Skeletal muscle satellite cell (primary cell): ENCODE measurements around the gene TIFAB.

Source experiments
- H3K27me3 ChIP-seq: 2 replicates; pipeline ENCODE4 v1.7.0; 2013; ENCODE audit warnings: low read length; ENCODE audit not compliant: control insufficient read depth, insufficient read depth
- H3K36me3 ChIP-seq: 2 replicates; pipeline ENCODE4 v1.7.0; 2013; ENCODE audit warnings: mild to moderate bottlenecking, control low read depth, low read length; ENCODE audit not compliant: insufficient read depth
- H3K4me1 ChIP-seq: 2 replicates; pipeline ENCODE4 v1.7.0; 2013; ENCODE audit warnings: low read length; ENCODE audit not compliant: control insufficient read depth, insufficient read depth
- H3K4me2 ChIP-seq: 2 replicates; pipeline ENCODE4 v1.7.0; 2013; ENCODE audit warnings: mild to moderate bottlenecking, low read length
- H3K4me3 ChIP-seq: 2 replicates; pipeline ENCODE4 v1.7.0; 2013; ENCODE audit warnings: low read length
- H3K9ac ChIP-seq: 2 replicates; pipeline ENCODE4 v1.7.0; 2013; ENCODE audit warnings: mild to moderate bottlenecking, low read depth, low read length, moderate library complexity
- H3K9me3 ChIP-seq: replicated peaks from 2 replicates; pipeline ENCODE4 v1.7.0; 2013; ENCODE audit warnings: mild to moderate bottlenecking, control low read depth, low read length

Gene TIFAB

DNA sequence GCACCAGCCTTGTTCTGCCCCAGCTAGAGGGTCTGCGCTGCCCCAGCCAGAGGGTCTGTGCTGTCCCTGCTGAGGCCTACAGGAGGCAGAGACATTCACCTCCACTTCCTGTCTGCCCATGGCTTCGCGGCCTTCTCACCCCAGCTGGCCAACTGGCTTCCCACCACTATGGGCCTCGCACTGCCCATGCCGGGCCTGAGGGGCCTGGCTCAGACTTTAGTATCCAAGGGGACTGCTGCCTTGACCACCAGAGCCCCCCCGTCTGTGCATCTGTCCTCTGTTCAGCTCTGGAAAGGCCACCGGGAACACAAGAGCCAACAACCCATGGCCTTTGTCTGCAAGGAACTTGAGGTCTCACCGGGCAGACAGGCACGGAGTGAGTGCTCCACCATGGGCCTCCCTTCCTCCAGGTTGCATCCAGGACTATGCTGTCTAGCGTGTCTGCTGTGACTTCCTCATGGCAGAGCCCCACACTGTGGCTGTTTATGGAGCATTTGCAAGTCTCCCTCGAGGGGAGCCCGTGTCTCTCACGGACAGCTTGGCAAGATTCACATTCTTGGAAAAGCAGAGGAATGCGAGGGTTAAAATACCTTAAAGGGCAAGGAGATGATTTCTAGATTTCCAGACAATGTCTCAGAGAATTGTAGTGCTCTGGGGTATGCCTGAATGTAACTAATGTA, 6.7 kb downstream of the TIFAB start:
- no peak overlapping the region for H3K4me3 ChIP-seq
- peaks cover 65% of the 10 kb centered on the region for H3K27me3 ChIP-seq
- no peaks in the 10 kb centered on the region for H3K4me1 ChIP-seq
- H3K4me2 ChIP-seq = no peak overlapping the region
- no peak overlapping the region for H3K9ac ChIP-seq
- no peaks in the 10 kb centered on the region for H3K9me3 ChIP-seq
- no peaks in the 10 kb centered on the region for H3K36me3 ChIP-seq

DNA sequence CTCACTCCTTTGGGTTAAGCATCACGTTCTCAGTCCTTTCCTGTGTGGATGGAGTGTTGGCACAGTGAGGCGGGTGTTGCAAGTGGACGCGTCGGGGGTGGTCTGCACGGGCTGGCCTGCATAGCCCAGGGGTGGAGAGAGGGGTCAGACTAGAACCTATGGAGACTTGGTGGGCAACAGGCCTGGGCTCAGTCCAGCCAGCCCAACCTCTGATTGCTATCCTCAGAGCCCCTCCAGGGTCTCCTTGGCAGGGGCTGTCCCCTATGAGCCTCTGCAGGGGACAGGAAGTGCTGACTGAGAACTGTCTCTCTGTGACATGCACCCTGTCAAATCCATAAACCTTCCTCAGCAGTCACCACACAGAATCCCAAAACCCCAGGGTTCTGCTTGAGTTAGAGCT, 7.3 kb downstream of the TIFAB start:
- no peaks in the 10 kb centered on the region for H3K9me3 ChIP-seq
- H3K36me3 ChIP-seq = no peaks in the 10 kb centered on the region
- H3K9ac ChIP-seq = no peak overlapping the region
- H3K27me3 ChIP-seq = peaks cover 60% of the 10 kb centered on the region
- H3K4me2 ChIP-seq = no peak overlapping the region
- H3K4me1 ChIP-seq = no peaks in the 10 kb centered on the region
- H3K4me3 ChIP-seq = no peak overlapping the region

DNA sequence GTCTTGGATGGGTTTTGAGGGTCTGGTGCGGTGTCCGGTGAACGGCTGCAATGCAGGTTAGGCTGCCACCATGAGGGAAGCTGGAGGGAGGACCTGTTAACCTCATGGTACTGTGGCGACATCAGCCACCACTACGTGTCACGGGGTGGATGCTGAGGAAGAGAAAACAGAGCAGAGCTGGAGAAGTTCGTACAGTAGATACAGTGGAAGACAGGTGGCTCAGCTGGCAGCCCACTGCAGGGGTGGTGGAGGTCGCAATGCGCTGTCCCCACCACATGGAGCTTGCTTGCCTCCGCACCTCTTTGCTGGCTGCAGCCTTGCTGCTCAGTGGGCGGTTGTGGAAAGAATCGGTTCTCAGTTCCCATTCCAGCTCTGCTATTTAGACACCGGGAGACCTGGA, 7.8 kb downstream of the TIFAB start:
- Histone ChIP-seq H3K4me2 (no peak overlapping the region), H3K4me3 (no peak overlapping the region), H3K36me3 (no peaks in the 10 kb centered on the region), H3K4me1 (no peaks in the 10 kb centered on the region), H3K9me3 (no peaks in the 10 kb centered on the region), H3K27me3 (peaks cover 55% of the 10 kb centered on the region), H3K9ac (no peak overlapping the region)

DNA sequence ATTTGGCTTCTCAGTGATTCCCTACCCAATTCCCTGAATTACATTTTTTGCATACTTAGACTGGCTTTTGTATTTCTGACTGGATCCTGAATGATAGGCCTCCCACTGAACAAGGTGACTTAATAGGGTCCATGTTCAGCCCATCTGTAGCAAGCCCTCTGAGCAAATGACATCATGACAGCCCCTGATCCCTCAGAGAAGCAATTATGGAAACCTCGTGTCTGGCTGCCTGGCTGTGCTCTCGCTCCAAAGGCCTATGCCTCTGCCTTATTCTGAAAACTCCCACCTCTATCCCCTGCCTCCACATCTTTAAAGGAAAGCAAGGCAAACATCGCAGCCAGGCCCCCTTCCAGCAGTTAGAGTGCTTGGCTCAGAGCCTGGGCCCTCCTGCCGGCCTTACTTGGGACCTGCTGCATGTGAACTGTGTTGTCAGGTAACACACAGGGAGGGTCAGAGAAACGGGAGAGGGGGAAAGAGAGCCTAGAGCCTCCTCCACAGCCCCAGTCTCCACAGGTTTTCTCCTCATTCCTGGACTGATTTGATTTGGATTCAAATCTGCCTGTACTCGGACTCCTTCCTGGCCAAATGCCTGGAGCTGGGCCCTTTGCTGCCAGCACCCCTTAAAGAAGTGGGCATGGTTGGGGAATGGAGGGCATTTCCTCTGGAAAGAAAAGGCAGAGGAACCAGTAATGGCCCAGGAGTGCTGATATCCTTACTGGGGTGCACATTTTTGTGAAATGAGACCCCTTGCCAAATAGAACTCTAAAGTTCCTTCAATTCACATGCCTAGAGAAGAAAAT, 8.8 kb downstream of the TIFAB start:
- peaks cover 45% of the 10 kb centered on the region for H3K27me3 ChIP-seq
- H3K9ac ChIP-seq = no peak overlapping the region
- H3K36me3 ChIP-seq = no peaks in the 10 kb centered on the region
- peaks cover 2% of the 10 kb centered on the region for H3K4me1 ChIP-seq
- no peak overlapping the region for H3K4me2 ChIP-seq
- no peaks in the 10 kb centered on the region for H3K9me3 ChIP-seq
- H3K4me3 ChIP-seq = no peak overlapping the region

DNA sequence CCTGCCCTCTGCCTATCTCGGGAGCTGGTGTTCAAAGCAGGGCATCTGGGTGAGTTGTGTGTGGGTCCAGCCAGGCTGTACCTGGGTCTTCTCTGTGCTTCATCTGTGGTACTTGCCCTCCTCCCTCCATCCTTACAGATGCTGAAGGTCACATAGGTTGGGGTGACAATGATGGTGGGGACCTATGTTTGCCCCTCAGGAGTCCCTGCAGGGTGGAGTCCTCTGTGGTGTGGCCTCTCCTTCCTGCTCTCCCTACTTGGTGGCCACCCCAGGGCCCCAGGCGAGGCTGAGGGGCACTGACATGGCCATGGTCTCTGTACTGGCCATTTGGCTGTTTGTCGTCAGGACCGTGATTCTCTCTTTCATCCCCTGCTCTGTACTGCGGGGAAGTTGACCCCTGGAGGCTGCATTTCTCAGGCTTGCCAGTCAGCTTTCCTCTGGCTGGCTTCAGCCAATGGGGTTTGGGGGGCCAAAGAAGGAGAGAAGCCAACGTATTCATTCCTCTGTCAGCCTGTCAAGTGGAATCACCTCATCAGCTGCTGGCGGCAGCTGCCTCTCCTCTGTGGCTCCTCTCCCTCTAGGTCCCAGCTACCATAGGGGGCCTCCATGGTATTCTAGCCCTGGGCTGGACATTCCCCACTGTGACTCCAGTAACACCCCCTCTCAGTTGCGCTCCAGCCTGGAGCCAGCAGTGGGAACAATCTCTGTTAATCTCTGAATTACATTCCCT, 9.6 kb downstream of the TIFAB start:
- Histone ChIP-seq H3K4me2 (no peak overlapping the region), H3K4me3 (no peak overlapping the region), H3K36me3 (no peaks in the 10 kb centered on the region), H3K9ac (no peak overlapping the region), H3K27me3 (peaks cover 37% of the 10 kb centered on the region), H3K4me1 (peaks cover 9% of the 10 kb centered on the region), H3K9me3 (no peaks in the 10 kb centered on the region)

DNA sequence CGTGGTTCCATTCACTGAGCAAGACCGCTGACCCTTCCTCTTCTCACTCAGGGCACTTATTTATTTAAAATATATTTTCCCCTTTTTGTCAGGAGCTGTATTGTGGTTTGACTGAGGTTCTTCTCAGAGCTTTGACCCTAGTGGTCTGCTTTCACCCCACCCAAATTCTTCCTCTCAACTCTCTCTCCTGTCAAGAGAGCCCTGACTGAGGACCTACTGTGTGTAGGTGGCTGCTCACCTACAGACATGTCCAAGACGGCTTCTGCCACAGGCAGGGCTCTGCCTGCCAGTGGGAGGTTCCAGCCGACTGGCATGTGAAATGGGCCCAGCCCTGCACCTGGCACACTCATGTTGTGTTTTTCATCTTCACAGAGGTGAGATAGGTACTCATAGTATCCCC, 10.2 kb downstream of the TIFAB start:
- H3K27me3 ChIP-seq = peaks cover 30% of the 10 kb centered on the region

DNA sequence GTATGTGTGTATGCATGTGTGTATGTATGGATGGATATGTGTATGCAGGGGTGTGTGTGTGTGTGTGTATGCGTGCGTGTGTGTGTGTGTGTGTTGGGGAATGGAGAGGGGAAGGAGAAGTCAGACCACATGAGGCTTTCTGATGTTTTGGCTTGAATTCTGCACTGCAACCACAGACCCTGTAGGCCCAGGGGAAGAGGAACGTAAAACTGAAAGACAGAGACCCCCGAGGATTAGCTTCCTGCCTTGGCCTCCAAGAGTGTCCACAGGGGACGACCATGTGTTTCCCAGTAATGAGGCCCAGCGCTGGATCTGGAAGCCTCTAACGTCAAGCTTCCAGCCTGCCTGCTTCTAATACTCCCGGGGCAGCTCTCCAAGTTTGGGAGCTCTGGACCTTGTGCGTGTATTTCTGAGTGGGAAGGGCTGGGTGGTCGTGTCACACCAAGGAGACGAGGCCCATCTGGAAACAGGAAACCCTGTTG, 10.8 kb downstream of the TIFAB start:
- H3K36me3 ChIP-seq = no peaks in the 10 kb centered on the region
- peaks cover 25% of the 10 kb centered on the region for H3K27me3 ChIP-seq
- no peak overlapping the region for H3K4me2 ChIP-seq
- H3K4me3 ChIP-seq = no peak overlapping the region
- H3K9ac ChIP-seq = no peak overlapping the region
- H3K9me3 ChIP-seq = no peaks in the 10 kb centered on the region
- H3K4me1 ChIP-seq = peaks cover 10% of the 10 kb centered on the region

More for the DNA sequence above, 10.2 kb downstream of the TIFAB start:
- H3K9me3 ChIP-seq = no peaks in the 10 kb centered on the region
- H3K4me3 ChIP-seq = no peak overlapping the region
- no peak overlapping the region for H3K9ac ChIP-seq
- no peak overlapping the region for H3K4me2 ChIP-seq
- H3K36me3 ChIP-seq = no peaks in the 10 kb centered on the region
- H3K4me1 ChIP-seq = peaks cover 10% of the 10 kb centered on the region

DNA sequence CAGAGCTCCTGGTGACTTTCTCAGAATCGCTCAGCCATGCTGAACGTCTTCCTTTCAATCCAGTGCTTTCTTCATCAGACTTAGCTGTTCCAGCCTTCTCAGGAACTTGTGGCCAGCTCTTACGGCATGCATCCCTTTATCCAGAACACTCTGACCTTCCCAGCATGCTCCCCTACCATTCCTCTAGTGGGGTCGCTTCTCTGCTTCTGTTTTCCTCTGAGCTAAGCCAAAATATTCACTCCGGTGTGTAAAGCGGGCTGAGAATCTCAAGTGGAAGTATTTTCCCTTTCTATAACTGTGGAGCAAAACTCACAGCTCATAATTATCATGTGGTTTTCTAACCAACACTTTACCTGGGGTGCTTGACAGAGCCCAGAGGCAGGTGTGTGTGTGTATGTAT, 11.2 kb downstream of the TIFAB start:
- peaks cover 10% of the 10 kb centered on the region for H3K4me1 ChIP-seq
- no peaks in the 10 kb centered on the region for H3K36me3 ChIP-seq
- H3K9me3 ChIP-seq = no peaks in the 10 kb centered on the region
- no peak overlapping the region for H3K4me3 ChIP-seq
- no peak overlapping the region for H3K4me2 ChIP-seq
- no peak overlapping the region for H3K9ac ChIP-seq
- peaks cover 24% of the 10 kb centered on the region for H3K27me3 ChIP-seq

DNA sequence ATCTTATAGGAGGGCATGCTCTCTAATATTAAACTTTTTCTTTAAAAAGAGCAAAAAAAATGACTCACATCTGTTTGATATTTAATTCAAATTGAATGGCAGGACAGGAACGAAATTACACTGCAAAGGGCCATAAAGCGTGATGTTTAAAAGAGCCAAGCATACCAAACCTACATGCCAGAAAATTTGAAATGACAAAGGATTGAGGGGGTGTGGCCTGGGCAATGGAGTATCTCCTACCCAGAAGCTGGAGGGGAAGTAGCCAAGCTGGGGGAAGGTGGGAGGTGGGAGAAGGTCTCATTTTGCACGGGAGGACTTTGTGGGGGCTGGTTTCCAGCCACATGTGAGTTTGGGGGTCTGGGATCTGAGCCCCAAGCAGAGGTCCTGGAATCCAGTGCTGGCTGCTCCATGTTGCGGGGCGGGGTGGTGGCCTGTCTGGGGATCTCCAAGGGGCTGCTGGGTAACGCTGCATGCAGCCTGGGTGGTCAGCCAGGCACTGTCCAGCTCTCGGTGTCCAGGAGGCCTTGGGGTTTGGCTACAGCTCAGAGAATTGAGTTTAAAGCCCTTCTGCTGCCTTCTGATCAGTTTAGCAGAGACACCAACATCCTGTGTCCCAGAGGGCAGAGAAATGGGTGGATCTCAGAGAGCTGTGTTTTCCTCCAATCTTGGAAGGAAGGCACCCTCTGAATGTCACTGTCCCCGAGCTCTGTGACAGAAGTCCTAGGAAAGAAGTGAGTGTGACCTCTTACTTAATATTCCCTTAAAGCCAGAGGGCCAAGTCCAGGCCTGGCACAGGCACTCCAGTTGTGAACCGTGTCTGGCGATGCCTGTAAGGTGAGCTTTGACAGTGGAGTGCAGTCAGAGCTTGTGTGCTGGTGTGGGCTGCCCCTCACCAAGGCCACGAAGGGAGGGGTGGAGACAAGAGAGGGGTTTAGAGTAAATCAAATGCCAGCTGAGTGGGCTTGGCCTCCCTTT, 12.6 kb downstream of the TIFAB start:
- Histone ChIP-seq H3K9ac (no peak overlapping the region), H3K4me2 (no peak overlapping the region), H3K27me3 (peaks cover 36% of the 10 kb centered on the region)

DNA sequence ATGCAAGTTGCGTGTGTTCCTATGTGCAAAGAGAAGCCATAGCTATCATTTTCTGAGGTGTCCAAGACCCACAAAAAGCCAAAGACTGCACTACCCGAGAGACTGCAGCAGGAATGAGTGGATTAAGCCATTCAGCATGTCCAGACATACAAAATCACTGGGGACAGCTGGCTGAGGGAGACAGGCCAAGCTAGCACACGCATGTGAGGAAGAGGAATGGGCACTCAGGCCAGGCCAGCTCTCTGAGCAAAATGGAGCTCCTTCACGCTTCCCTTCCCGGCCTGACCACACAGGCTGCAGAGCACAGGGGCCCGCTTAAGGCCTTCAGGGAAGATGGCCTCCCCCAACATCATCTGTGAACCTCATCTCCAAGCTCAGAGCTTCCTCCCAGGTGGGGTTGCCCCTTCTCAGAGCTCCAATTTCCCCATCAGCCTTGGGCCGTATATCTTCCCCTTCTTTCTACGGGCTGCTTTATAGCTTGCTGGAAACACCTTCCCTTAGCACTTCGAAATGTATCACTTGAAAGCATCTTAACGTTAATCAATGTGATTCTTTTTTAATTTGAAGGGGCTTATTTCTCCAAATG, 13.4 kb downstream of the TIFAB start:
- Histone ChIP-seq H3K4me1 (peaks cover 10% of the 10 kb centered on the region), H3K27me3 (peaks cover 30% of the 10 kb centered on the region)

More for the DNA sequence above, 12.6 kb downstream of the TIFAB start:
- no peaks in the 10 kb centered on the region for H3K9me3 ChIP-seq
- H3K4me3 ChIP-seq = no peak overlapping the region
- H3K36me3 ChIP-seq = no peaks in the 10 kb centered on the region
- peaks cover 10% of the 10 kb centered on the region for H3K4me1 ChIP-seq

More for the DNA sequence above, 13.4 kb downstream of the TIFAB start:
- no peaks in the 10 kb centered on the region for H3K9me3 ChIP-seq
- no peaks in the 10 kb centered on the region for H3K36me3 ChIP-seq
- no peak overlapping the region for H3K4me3 ChIP-seq
- H3K9ac ChIP-seq = no peak overlapping the region
- no peak overlapping the region for H3K4me2 ChIP-seq
